K562 (cell line): ENCODE measurements around the gene TMEM237. TPM values are rescaled to one million over a fixed set of nuclear protein-coding genes. Genes with fewer than 3 reads are reported as not detected.
A peak's percentile ranks its signal among the peaks of the same experiment; 100 is the strongest.

ENCODE experiments used
- NEUROD1 ChIP-seq: fragments of 150-350 bp; IDR thresholded peaks from 2 replicates; pipeline ENCODE4 v1.6.1; 2014; ENCODE audit warnings: borderline replicate concordance, low read length, low read depth; ENCODE audit not compliant: partially characterized antibody
- NRF1 ChIP-seq, 2 experiments: fragments of 450-650 bp; IDR thresholded peaks in 1 of 2; conservative IDR thresholded peaks in 1 of 2; 2 replicates each; pipeline ENCODE4 v1.6.1; 2014; ENCODE audit warnings: mild to moderate bottlenecking in 2 of 2
- PHF21A ChIP-seq: fragments of 450-650 bp; IDR thresholded peaks from 2 replicates; pipeline ENCODE4 v1.6.1; 2017; ENCODE audit warnings: low read depth, borderline replicate concordance
- SRSF9 ChIP-seq: fragments of 200-400 bp; formaldehyde crosslinking; IDR thresholded peaks from 2 replicates; pipeline ENCODE4 v1.6.1; 2017; ENCODE audit warnings: low read depth, low read length, borderline replicate concordance
- ZBTB7A ChIP-seq: IDR thresholded peaks from 2 replicates; pipeline ENCODE4 v1.6.1; 2011; ENCODE audit warnings: low read depth, mild to moderate bottlenecking, low read length, moderate library complexity, borderline replicate concordance; ENCODE audit not compliant: control insufficient read depth
- ZNF263 ChIP-seq: sonication (generic); formaldehyde crosslinking; IDR thresholded peaks from 2 replicates; pipeline ENCODE4 v1.8.0; 2022; ENCODE audit warnings: mild to moderate bottlenecking, missing genetic modification reagents, borderline replicate concordance
- ZNF717 ChIP-seq: fragments of 250-450 bp; sonication (Bioruptor Pico); IDR thresholded peaks from 2 replicates; pipeline ENCODE4 v1.5.0; 2021
- ZNF766 ChIP-seq: fragments of 200-800 bp; sonication (Bioruptor generic); conservative IDR thresholded peaks from 2 replicates; pipeline ENCODE4 v1.6.1; 2016; ENCODE audit warnings: missing genetic modification characterization, missing compliant biosample characterization
- polyA plus RNA-seq, 8 experiments: library from polyadenylated mRNA; depleted of rRNA in 4 of 8; stranded (reverse) in 5 of 8; unstranded in 3 of 8; fragments of >200 nt; fragmentation: Nextera tagmentation in 2 of 8; fragmentation: Illumina TruSeq in 1 of 8; extraction: Ambion mirVana in 2 of 8; extraction: Trizol in 1 of 8; gene quantifications; 2 replicates each; pipeline versions ENCODE4 v1.2.1 to v1.2.3, GENCODE V29; 2011 to 2014; ENCODE audit warnings: inconsistent platforms in 1 of 8, missing spikeins in 1 of 8
- total RNA-seq, 7 experiments: library from RNA; depleted of rRNA in 6 of 7; stranded (reverse); fragments of >200 nt in 6 of 7; fragmentation: Illumina TruSeq in 2 of 7; extraction: Trizol in 2 of 7; gene quantifications; 2 replicates each; pipeline versions ENCODE4 v1.2.1 to v1.2.3, GENCODE V29; 2011 to 2021; ENCODE audit warnings: low replicate concordance in 1 of 7
- TF ChIP-seq, protein P1 (sequence below): fragments of 200-800 bp; sonication (Bioruptor generic); IDR thresholded peaks from 2 replicates; pipeline ENCODE4 v1.6.1; 2017; ENCODE audit warnings: missing genetic modification characterization, missing compliant biosample characterization
- TF ChIP-seq, protein P2 (sequence below): IDR thresholded peaks from 2 replicates; pipeline ENCODE4 v1.6.1; 2012; ENCODE audit warnings: low read depth, low read length, improper control_type of control experiment, borderline replicate concordance
- TF ChIP-seq, protein P3 (sequence below): fragments of 250-450 bp; sonication (Bioruptor Pico); IDR thresholded peaks from 2 replicates; pipeline ENCODE4 v1.5.0; 2021
- TF ChIP-seq, protein P4 (sequence below): fragments of 250-450 bp; sonication (Bioruptor Pico); IDR thresholded peaks from 2 replicates; pipeline ENCODE4 v1.9.0; 2021; ENCODE audit warnings: mild to moderate bottlenecking, inconsistent platforms
- TF ChIP-seq, protein P5 (sequence below): IDR thresholded peaks from 3 replicates; pipeline ENCODE4 v1.6.1; 2011; ENCODE audit warnings: borderline replicate concordance, mild to moderate bottlenecking, moderate library complexity; ENCODE audit not compliant: insufficient read length; ENCODE audit errors: extremely low read depth
- TF ChIP-seq, protein P6 (sequence below): sonication (generic); formaldehyde crosslinking; IDR thresholded peaks from 2 replicates; pipeline ENCODE4 v1.8.1; 2023; ENCODE audit warnings: mild to moderate bottlenecking, missing genetic modification reagents

The TMEM237 gene
- total and polyA plus RNA-seq, 9 of the 15 experiments (the other 6 are each of a cell fraction or from before 2014, with no cell fraction given) = 6.2 to 25.6 (median 17.9) TPM

DNA sequence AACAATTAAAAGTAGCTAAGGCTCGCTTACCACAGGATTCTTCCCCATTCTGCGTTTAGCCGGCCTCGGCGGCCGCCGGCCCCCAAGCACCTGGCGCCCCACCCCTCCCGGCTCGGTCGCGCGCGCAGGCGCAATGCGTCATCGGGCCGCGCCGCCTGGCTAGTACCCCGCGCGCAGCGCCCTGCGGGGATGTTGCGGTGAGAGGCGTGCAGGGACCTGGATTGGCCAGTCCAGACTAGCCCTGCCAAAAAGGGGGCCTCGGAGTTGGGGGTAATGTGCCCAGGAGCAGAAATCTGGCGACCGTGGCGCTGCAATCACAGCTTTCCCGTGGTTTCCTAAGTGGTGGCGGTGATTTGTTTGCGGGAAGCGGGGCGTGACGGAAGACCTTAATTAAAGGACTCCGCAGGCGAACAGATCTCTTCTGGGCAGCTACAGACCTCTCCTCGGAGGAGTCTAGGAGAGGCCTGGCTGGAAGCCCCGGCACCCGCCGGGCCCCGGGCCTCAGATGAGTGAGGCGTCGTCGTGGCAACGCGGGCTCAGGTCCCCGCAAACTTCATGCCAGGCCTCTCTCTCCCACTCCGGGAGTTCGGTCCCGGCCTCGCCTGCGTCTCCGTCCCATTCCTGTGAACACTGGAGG is 606 bp downstream of the TMEM237 start (continued):
- TF ChIP-seq, protein P1, sequence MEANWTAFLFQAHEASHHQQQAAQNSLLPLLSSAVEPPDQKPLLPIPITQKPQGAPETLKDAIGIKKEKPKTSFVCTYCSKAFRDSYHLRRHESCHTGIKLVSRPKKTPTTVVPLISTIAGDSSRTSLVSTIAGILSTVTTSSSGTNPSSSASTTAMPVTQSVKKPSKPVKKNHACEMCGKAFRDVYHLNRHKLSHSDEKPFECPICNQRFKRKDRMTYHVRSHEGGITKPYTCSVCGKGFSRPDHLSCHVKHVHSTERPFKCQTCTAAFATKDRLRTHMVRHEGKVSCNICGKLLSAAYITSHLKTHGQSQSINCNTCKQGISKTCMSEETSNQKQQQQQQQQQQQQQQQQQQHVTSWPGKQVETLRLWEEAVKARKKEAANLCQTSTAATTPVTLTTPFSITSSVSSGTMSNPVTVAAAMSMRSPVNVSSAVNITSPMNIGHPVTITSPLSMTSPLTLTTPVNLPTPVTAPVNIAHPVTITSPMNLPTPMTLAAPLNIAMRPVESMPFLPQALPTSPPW (CRISPR knock-in tag) = peak; percentile 88
- no peak for TF ChIP-seq ZNF263
- TF ChIP-seq, protein P2, sequence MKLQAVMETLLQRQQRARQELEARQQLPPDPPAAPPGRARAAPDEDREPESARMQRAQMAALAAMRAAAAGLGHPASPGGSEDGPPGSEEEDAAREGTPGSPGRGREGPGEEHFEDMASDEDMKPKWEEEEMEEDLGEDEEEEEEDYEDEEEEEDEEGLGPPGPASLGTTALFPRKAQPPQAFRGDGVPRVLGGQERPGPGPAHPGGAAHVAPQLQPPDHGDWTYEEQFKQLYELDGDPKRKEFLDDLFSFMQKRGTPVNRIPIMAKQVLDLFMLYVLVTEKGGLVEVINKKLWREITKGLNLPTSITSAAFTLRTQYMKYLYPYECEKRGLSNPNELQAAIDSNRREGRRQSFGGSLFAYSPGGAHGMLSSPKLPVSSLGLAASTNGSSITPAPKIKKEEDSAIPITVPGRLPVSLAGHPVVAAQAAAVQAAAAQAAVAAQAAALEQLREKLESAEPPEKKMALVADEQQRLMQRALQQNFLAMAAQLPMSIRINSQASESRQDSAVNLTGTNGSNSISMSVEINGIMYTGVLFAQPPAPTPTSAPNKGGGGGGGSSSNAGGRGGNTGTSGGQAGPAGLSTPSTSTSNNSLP = no peak
- TF ChIP-seq, protein P3, sequence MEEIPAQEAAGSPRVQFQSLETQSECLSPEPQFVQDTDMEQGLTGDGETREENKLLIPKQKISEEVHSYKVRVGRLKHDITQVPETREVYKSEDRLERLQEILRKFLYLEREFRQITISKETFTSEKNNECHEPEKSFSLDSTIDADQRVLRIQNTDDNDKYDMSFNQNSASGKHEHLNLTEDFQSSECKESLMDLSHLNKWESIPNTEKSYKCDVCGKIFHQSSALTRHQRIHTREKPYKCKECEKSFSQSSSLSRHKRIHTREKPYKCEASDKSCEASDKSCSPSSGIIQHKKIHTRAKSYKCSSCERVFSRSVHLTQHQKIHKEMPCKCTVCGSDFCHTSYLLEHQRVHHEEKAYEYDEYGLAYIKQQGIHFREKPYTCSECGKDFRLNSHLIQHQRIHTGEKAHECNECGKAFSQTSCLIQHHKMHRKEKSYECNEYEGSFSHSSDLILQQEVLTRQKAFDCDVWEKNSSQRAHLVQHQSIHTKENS (CRISPR knock-in tag) = no peak
- no peak for TF ChIP-seq ZNF766
- TF ChIP-seq NEUROD1 = peak; percentile 42
- TF ChIP-seq NRF1 (conservative IDR thresholded peaks at IDR 0.05 in 1 of 2, IDR thresholded peaks at IDR 0.05 in 1 of 2) = peak; percentile 91 to 92
- TF ChIP-seq ZBTB7A = 0 out of 2 replicates have a peak, but pooled peaks have one; percentile 7
- TF ChIP-seq, protein P4, sequence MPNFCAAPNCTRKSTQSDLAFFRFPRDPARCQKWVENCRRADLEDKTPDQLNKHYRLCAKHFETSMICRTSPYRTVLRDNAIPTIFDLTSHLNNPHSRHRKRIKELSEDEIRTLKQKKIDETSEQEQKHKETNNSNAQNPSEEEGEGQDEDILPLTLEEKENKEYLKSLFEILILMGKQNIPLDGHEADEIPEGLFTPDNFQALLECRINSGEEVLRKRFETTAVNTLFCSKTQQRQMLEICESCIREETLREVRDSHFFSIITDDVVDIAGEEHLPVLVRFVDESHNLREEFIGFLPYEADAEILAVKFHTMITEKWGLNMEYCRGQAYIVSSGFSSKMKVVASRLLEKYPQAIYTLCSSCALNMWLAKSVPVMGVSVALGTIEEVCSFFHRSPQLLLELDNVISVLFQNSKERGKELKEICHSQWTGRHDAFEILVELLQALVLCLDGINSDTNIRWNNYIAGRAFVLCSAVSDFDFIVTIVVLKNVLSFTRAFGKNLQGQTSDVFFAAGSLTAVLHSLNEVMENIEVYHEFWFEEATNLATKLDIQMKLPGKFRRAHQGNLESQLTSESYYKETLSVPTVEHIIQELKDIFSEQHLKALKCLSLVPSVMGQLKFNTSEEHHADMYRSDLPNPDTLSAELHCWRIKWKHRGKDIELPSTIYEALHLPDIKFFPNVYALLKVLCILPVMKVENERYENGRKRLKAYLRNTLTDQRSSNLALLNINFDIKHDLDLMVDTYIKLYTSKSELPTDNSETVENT (CRISPR knock-in tag) = peak; percentile 35; the same call in 1 of the 2 replicates
- TF ChIP-seq, protein P5, sequence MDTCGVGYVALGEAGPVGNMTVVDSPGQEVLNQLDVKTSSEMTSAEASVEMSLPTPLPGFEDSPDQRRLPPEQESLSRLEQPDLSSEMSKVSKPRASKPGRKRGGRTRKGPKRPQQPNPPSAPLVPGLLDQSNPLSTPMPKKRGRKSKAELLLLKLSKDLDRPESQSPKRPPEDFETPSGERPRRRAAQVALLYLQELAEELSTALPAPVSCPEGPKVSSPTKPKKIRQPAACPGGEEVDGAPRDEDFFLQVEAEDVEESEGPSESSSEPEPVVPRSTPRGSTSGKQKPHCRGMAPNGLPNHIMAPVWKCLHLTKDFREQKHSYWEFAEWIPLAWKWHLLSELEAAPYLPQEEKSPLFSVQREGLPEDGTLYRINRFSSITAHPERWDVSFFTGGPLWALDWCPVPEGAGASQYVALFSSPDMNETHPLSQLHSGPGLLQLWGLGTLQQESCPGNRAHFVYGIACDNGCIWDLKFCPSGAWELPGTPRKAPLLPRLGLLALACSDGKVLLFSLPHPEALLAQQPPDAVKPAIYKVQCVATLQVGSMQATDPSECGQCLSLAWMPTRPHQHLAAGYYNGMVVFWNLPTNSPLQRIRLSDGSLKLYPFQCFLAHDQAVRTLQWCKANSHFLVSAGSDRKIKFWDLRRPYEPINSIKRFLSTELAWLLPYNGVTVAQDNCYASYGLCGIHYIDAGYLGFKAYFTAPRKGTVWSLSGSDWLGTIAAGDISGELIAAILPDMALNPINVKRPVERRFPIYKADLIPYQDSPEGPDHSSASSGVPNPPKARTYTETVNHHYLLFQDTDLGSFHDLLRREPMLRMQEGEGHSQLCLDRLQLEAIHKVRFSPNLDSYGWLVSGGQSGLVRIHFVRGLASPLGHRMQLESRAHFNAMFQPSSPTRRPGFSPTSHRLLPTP = no peak
- TF ChIP-seq, protein P6, sequence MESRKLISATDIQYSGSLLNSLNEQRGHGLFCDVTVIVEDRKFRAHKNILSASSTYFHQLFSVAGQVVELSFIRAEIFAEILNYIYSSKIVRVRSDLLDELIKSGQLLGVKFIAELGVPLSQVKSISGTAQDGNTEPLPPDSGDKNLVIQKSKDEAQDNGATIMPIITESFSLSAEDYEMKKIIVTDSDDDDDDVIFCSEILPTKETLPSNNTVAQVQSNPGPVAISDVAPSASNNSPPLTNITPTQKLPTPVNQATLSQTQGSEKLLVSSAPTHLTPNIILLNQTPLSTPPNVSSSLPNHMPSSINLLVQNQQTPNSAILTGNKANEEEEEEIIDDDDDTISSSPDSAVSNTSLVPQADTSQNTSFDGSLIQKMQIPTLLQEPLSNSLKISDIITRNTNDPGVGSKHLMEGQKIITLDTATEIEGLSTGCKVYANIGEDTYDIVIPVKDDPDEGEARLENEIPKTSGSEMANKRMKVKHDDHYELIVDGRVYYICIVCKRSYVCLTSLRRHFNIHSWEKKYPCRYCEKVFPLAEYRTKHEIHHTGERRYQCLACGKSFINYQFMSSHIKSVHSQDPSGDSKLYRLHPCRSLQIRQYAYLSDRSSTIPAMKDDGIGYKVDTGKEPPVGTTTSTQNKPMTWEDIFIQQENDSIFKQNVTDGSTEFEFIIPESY (CRISPR knock-in tag) = no peak
- peak; percentile 82; the same call in 1 of the 2 replicates for TF ChIP-seq PHF21A
- TF ChIP-seq SRSF9 = no peak
- TF ChIP-seq ZNF717 (CRISPR knock-in tag) = no peak
